Muscle of arm (tissue), 14 donors: ENCODE results near the gene TUNAR. TPM values are rescaled to one million over a fixed set of nuclear protein-coding genes. Genes with fewer than 3 reads are reported as not detected.

Source experiments
- DNase-seq: peaks from one replicate; pipeline ENCODE4 v3.0.0-alpha.2; 2013
- long read RNA-seq, 11 donors: transcript quantifications; one replicate each; lab custom pipeline, GENCODE V29; 2026
- polyA plus RNA-seq, 12 donors: library from polyadenylated mRNA; unstranded; fragments of 120-200 nt; gene quantifications; one replicate each; pipeline ENCODE4 v1.2.1, GENCODE V29; 2013; ENCODE audit not compliant: insufficient read length in 12 of 12

Gene TUNAR
- under 1 TPM in 7 of 12 donors, not detected in 5; 0.06 to 0.29 (median 0.07) TPM for polyA plus RNA-seq
- long read RNA-seq, donor 1, result 0 reads
- long read RNA-seq, donor 2, partial matches to known transcripts, result 0 of 1 reads
- long read RNA-seq, donor 2, other reads (novel, unspliced or antisense), result 0 of 1 reads
- long read RNA-seq, donor 3, result 0 reads
- long read RNA-seq, donor 4, result 0 reads
- long read RNA-seq, donor 5, result 0 reads
- long read RNA-seq, donor 6, result 0 reads
- long read RNA-seq, donor 7, result 0 reads
- long read RNA-seq, donor 8, result 0 reads
- long read RNA-seq, donor 9, result 0 reads
- long read RNA-seq, donor 10, result 0 reads
- long read RNA-seq, donor 11, result 0 reads

DNA sequence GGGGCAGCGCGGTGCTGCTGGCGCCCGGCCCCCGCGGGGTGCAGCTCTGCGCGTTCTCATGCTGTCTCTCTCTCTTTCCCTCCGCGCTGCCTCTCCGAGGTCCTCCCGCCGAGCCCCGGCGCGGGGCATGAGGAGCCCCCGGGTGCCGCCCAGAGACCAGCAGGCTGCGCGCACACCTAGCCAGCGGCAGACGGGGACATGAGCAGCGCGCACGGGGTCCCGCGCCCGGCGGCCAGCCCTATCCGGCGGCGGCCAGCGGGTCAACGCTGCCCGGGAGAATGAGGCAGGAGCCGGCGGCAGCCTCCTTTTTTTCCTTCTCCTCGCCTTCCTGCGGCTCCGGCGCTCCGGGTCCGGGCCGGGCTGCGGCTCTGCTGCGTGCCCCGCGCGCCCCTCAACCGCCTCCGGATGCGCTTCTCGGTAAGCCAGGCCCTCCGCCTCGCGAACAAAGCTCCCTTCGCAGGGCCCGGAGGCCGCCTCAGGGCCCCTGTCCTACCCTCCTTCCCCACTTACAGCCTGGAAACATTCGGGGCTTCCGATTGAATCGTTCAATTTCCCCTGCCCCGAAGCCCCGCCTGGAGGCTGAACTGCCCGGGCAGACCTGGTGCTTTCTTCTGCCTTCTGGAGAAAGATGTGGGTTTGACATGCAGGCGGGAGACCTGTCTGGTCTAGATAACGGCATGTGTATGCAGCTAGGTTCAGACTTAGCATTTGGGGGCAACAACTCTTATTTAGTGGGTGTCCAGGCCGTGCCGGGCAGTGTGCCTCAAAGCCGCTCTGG lies at the start of gene TUNAR:
Gene TUNAR (plus strand): TSS at position 72 of the 778 bp plus-strand sequence.
- no peak for DNase-seq

DNA sequence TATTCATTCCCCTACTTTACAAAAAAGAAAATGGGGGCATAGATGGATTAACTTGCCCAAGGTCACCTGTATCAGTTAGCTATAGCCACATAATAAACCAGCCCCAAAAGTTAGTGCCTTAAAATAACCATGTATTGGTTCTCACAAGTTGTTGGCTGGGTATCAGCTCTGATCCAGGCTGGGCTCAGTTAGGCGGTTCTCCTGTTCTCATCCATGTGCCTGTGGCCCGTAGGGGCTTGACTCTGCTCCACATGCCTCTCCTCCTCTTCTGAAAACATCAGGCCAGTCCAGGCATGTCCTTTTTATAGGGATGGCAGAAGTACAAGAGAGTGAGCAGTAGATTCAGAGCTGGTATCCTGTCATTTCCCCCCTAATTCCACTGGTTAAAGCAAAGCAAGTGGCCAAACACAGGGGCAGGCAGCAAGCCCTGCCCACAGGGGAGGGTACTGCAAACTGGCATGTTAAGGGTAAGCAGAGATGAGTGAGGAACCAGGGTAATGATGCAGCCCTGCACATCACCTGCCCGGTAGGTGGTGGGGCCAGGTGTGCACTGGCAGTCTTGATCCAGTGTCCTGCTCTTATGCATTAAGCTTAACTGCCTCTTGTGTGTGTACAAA lies 47.9 kb upstream of the TUNAR start:
- DNase-seq, result no peak

DNA sequence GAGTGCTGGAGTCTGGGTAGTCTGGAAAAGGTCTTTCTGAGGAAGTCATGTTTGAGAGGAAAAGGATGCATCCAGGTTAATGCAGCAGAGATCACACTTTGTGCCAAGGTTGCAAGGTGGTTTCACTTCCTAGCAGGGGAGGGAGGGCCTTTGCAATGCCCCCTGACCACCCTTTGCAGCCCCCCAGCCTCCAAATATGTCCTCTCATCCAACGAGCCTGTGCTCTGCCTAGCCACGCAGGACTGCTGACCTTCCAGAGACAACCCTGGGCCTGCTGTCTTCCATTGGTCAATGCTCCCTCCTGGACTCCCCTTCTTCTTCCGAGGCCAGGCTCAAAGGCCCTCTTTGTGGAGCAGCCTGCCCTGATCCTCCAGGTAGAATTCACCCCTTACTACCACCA lies 47.3 kb upstream of the TUNAR start:
- DNase-seq, result no peak

DNA sequence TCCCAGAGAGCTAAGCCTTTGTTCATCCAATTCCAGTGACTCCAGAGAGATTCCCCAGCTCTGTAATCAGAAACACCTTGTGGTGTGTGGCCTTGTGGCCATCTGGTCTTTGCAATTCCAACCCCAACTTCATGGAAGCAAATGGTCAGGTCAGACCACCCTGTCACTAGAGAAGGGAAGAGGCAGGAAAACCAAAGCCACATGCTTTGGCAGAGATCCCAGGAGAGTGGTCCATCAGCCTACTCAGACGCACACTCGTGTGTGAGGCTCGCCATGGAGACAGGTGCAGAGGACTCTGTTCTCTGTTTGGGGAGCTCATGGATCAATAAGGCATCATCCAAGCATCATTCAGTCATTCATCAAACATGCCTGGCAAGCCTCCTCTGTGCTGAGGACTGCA lies 46.2 kb upstream of the TUNAR start:
- no peak for DNase-seq

DNA sequence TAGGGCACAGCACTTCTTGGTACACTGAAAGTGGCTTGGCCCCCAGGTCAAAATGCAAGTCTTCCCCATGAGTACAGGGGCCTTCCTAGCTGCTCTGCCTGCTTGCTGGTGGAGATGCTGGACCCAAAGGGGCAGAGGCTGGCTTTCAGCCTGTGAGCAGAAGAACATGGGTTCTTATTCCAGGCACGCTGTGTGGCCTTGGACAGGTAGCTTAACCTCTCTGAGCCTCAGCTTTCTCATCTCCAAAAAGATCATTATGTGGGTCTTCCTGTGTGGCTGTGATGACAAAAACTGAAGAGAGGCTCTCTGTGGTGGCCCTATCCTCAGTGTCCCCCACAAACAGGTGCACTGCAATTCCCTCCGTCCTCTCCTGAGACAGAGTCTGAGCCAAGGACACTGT lies 45.6 kb upstream of the TUNAR start:
- DNase-seq, result no peak

DNA sequence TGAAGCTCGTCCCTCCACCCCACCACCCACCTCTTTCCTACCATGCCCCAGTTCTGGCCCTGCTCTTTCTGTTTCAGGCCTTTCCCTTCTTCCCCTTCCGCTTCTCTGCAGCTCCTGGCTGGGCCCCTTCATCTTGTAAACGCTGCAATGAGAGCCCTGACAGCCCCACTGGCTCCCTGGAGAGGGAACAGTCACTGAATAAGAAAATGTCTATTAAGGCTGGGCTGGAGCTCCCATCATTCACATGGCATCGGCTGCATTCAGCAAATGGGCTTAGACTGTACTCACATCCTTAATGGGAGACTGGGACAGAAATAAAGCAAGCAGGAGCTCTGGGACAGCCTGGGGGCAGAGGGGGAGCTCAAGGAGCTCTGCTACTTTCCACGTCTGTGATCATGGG lies 45.2 kb upstream of the TUNAR start:
- no peak for DNase-seq

DNA sequence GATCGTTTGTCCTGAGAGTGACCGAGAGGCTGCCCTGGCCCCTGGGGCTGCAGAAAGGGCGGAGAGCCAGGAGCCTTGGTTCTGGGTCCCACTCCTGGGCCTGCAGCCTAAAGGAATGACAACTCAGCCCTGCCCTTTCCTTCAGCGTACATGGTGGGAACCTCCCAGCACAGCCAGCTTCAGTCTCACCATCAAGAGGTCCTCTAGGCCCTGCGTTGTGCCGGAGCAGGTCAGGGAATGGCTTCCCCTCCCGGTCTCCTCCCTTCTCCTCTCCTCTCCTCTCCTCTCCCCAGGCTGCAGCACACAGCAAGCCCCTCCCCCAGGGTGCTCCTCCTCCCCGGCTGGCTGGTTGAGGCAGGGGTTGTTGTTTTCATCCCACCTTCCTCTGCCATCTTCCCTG lies 44.6 kb upstream of the TUNAR start:
- no peak for DNase-seq

DNA sequence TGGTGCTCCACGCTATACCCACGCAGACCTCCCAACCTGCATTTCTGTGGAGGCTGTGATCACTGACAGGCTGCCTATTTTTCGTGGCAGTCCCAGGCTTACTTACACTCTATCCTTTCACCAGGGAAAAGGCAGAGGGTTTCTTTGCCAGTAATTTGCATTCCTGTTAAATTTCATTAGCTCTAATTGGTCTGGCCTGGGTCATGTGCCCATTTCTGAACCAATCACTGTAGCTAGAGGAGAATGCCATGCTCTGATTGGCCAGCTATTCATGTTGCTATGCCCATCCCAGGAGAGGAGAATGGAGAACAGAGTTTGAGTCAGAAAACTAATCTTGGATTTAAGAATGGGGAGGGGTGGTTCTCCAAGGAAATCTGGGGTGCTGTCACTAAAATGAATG lies 43.2 kb upstream of the TUNAR start:
- DNase-seq, result no peak

DNA sequence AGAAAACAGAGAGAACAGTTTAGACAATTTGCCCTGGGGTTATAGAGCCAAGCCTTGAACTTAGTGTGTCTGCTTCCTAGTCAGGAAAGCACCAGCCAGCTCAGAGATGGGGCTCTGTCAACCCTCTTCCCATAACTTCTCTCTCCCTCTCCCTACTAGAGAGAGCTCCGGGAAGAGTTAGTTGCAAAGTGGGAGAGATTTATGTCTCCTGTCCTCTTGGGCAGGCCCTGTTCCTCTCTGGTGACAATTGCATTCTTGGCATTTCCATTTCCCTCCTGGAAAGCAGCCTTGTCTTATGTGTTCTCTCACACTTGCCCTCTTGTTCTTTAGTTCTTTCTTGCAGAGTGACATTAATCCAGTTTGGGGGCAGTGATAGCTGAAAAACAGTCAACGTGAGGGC lies 42.1 kb upstream of the TUNAR start:
- DNase-seq, result no peak

DNA sequence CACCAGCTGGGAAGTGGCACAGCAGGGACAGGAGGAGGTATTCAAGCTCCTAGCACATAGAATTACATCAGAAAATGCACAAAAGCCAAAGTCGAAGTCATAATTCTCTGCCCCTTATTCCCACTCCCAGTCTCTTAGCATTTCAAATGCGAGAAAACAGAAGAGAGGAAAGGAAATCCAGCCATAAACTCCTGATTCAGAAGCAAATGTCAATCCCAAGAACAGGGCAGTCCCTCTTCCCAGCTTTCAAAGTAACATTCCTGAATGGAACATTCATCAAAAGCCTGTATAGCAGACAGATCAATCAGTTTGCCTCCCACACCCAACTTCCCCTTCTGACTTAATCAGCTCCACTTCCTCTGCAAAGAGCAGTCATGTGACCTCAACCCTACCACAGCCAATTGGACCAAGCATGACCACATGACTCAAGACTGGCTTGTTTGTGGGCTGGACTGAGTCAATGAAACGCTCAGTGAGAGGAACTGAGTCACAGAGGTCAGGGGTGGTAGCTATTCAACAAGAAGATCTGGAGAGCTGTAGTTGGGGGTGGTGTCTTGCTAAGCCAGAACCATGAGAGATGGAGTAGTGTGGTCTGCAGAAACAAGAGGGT lies 41.4 kb upstream of the TUNAR start:
- no peak for DNase-seq

DNA sequence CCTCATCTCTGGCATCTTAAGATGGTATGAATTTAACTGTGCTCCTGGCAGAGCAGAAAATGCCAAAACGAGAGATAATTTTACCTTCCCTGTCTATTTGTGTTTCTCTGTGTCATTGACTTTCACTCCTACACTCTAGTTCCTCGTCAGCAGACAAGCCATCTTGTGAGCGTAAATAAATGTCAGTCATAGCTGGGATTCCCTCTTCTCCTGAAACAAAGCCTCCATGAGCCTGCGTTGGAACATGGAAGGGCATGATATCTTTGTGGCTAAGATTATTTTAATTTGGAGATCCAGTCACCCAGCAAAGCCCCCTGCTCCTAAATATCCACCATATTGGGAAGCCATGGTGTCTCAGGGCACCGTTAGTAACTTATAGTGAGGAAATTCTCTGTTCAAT lies 37.8 kb upstream of the TUNAR start:
- no peak for DNase-seq

DNA sequence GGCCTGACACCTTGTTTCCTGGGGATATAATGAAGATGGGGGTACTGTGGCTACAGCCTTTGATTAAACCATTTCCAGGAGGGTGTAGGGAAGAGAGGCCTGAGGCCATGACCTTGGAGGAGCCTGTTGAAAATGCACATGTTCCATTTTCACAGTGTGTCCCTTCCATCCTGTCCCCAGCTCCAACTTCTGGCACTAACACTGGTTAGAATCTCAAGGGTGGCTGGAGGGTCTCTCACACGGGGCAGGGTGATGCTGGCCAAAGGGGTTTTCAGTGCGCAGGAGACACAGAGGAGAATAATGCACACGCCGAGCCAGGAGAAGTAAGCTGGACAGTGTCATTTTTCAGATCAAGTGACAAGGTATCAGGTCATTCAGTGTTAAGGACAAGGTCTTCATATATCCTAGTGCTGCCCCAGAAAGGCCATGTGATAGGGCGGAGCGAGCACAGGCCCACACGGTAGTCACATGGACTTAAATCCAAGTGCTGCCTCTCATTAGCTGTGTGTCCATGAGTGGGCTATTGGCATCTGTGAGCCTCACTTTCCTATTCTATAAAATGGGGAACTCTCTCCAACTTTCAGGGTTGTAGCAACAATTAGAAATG lies 36.4 kb upstream of the TUNAR start:
- no peak for DNase-seq

DNA sequence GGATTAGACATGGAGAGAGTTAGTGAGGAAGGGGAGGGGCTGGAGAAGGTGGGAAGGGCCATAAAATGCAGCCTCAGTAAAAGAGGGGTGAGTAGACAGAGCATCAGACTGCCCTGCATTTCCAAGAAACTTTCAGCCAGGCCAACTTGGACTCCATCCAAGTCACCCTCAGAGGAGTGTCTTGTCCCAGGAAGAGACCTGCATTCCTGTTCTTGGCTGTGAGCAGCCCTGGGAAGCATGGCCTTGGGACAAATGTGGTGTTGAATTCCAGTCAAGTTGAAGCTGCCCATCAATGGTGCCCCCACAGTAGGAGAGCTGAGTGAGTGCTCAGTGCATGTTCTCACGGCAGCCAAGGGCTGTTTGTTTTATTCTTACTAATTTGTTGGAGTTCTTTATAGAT lies 35.0 kb upstream of the TUNAR start:
- DNase-seq, result no peak

DNA sequence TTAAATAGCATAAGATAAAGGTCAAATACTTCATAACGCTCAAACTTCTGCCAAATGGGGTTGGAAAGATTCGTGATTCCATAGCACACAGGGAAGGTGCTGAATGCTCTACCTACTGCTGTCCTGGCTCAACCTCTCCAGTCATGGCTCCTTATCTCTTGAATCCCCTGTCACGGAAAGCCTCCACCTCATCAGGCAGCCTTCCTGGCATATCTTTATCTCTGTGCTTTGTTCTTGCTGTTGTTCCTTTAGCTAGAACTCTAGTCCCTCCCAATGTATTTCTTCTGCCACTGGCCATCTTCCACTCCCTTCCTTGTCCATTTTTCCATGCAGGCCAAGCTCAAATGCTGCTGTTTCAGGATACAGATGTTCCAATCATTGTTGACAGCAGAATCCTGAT lies 26.9 kb upstream of the TUNAR start:
- DNase-seq, result no peak

DNA sequence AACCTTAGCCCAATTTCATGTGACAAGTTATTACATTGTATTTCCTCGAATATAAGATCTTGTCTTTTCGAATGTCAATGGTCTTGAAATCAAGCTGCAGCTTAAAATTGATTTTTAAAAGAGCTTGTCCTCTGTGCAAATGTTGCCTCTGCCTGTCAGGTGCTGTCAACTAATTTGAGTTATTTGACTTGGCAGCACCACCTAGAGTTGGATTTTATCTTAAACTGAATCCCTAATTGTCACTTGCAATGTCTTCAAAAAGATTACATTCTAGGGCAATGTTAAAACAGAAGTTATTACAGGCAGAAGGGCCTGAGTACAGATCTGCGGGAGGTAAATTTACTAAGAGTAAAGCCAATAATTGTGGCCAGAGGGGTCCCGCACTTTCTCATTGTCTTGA lies 26.2 kb upstream of the TUNAR start:
- DNase-seq, result no peak

DNA sequence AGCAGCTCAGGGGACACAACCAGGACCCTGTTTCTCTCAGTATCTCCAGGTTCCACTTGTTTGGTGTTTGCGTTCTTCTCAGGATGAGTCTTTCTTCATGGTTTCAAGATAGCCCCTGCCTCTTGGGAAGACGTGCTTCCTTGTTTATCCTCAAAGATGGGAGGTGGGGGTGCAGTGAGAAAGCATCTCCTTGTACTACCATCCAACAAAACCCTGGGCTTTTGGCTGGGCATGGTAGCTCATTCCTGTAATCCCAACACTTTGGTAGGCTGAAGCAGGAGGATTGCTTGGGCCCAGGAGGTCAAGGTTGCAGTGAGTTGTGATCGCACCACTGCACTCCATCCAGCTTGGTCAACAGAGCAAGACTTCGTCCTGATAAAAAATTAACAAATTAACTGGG lies 21.0 kb upstream of the TUNAR start:
- no peak for DNase-seq

DNA sequence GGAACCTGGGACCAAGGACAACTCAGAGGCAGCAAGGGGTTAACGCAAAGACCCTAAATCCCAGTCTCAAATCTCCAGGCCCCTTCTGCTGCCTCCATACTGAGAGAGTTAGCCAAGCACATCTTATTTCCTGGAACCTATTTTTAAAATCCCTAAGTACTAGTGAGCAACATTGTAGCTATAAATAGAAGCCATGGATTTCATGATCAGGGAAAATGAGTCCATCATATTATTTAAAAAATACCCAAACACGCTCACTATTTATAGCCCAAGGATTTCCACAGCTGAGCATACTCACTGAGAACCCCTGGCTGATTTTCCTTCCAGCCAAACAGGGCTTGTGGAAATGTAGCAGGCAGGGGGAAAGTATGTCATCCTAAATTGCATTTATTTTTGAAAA lies 19.4 kb upstream of the TUNAR start:
- DNase-seq, result no peak

DNA sequence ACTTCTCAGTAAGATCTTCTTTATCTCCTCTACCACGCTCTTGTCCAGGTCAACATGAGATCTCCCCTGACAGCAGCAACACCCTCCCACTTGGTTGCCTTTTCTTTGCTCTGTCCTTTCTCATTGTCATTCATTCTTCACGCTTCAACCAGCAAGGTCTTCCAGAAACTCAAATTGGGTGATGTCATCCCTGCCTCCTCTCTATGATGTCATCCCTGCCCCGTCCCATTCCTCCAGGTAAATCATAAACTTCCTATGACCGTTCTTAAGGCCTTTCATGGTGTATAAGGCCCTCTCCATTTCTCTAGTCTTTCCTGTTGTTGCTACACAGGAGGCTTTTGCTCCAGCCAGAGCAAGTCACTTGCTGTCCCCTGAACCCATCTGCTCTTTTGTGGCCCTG lies 17.7 kb upstream of the TUNAR start:
- no peak for DNase-seq

DNA sequence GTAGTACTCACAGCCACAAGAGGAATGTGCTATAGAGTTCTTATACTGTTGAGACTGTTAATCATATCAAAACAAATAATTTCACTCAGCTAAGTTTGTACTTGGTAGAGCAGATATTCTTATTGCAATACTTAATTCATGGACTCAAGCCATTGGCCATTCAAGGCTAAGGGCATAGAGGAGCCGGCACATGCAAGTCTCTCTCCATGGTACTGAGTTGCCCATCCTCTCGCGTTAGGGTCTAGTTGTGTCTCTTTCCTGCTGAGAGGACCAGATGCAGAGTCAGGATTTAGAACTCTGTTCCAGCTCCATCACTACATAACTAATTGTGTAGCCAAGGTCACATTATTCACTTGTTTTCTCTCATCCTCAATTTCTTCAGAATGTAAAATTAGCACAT lies 14.4 kb upstream of the TUNAR start:
- no peak for DNase-seq

DNA sequence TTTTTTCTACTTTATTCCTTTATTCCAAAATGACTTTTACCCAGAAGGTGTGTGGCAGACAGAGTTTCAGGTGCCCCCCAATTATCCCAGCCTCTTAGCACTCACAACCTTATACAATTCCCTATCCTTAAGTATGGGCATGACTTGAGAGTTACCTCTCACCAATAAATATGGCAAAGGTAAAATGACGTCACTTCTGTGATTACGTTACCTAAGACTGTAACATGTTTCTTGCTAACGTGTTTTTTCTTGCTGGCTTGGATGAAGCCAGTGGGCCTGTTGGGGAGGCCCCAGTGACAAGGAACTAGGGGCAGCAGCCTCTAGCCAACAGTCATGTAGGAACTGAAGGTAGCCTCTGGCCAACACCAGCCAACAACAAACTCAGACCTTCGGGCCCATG lies 13.3 kb upstream of the TUNAR start:
- no peak for DNase-seq

DNA sequence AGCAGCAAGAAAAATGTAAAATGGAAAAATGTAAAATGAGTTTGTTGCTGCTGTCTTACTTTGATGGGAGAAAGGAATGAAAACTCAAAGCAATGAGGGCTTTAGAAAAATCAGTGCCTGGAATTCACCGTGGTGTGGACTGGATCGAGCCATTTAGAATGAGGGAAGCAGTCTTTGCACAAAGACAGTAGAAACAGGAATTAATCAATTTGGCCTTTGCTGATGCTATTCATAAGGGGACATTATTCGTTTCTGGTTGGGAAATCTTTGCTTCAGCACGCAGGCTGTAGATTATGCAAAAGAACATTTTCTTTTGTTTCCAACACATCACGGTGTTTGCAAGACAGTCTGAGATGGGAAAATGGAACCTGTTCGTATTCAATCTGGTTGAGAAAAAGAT lies 6.9 kb upstream of the TUNAR start:
- DNase-seq, result no peak

DNA sequence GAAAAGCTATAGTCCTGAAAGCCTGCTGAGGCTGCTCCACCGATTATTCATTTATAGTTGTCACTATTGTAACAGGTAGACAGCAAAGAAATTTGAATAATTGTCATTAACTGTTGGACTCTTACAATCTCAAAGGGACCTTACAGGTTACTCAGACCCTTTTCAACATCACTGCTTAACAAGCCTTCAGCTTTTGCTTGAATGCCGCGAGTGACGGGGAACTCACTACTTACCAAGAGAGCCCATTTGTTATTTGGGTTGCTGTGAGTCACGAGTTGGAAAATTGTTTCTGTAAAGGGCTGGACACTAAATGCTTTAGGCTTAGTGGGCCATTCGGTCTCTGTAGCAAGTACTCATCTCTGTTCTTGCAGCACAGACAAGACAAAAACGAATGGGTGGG lies 5.9 kb upstream of the TUNAR start:
- DNase-seq, result no peak
